ENCODE results near the gene LRP1B. TPM values are rescaled to one million over a fixed set of nuclear protein-coding genes. Genes with fewer than 3 reads are reported as not detected.
A peak's percentile ranks its signal among the peaks of the same experiment; 100 is the strongest.

Gene LRP1B
- polyA plus RNA-seq, 1 of the 3 experiments (the other 2 are of a cell fraction) = 0.28 TPM

DNA sequence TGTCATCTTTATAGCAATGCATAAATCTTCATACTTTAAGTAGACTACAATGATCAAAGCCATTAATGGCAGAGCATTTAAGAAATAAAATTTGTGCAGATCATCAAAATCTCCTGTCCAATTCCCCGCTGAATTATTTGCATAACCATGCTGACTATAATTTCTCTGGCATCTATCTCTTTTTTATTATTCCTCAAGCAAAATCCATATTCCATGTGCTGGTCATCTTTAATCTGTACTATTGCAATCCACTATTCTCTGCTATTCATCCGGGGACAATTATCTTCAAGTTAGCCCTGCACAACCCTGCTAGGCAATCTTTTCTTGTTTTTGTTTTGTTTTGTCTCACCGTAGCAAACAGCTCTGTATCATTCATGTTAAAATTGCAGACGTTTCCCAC, 1881.0 kb downstream of the LRP1B start:
- no peak for TF ChIP-seq FOXJ3 (CRISPR knock-in tag; IDR thresholded peaks at IDR 0.05)
- TF ChIP-seq NRF1 (IDR thresholded peaks at IDR 0.05; ENCODE audit: low read depth, low read length) = no peak
- no peak for TF ChIP-seq YY1 (IDR thresholded peaks at IDR 0.05; ENCODE audit: low read depth)
- Histone ChIP-seq H3K36me3 (replicated peaks in 1 of 2; ENCODE audit: control insufficient read depth in 1 of 2, insufficient read depth in 2 of 2, low read length in 1 of 2) (no peaks in the 10 kb centered on the region), H3K9me2 (no peaks in the 10 kb centered on the region), H3K27ac (ENCODE audit: low read depth in 2 of 2, low read length in 1 of 2) (no peak overlapping the region), H3K27me3 (ENCODE audit: insufficient read depth) (no peaks in the 10 kb centered on the region), H3K9ac (no peak overlapping the region), H3F3A (replicated peaks; ENCODE audit: insufficient read depth) (peaks cover 2% of the 10 kb centered on the region), H3K9me3 (no peaks in the 10 kb centered on the region), H2AFZ (ENCODE audit: low read depth) (no peak overlapping the region), H3K4me1 (ENCODE audit: control insufficient read depth in 1 of 2, insufficient read depth in 2 of 2, low read depth in 1 of 2, low read length in 1 of 2) (no peaks in the 10 kb centered on the region; a peak in 1 of 4 replicates), H3K4me3 (ENCODE audit: low read depth in 2 of 2, low read length in 1 of 2) (no peak overlapping the region), H4K20me1 (ENCODE audit: insufficient read depth) (no peaks in the 10 kb centered on the region), H3K4me2 (no peak overlapping the region), H3K79me2 (ENCODE audit: insufficient read depth) (no peaks in the 10 kb centered on the region)
- CTCF ChIA-PET = interaction anchor here (0.6 to 1.0 kb wide), 2 partner anchors 57 to 839 kb away, joined by 3 read pairs; no protein-coding TSS in a partner anchor
- POLR2A ChIA-PET = no interaction called here
- 68% methylated on average over 4 of the region's 4 CpGs for WGBS (ENCODE audit: low lambda C conversion rate)
- DNase-seq = no peak

DNA sequence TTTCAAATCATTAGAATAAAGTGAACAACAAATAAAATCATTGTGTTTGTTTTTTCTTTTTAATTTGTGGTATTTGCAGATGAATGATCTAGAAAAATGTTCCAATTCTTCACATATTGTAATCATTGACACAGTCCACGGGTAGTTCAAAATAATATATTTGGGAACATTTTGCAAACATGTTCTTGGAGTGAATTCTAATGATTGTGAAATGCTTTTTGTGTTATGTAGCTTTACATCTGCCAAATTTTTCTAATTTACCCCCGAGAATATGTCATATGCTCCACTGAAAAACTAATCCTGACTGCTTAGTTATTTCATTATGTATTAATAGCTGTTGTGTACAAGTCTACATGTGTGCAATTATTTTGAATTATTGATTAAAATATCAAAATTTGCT, 1882.2 kb downstream of the LRP1B start:
- 61% methylated on average over 2 of the region's 2 CpGs for WGBS (ENCODE audit: low lambda C conversion rate)
- H3K27ac ChIP-seq (ENCODE audit: low read depth in 2 of 2, low read length in 1 of 2) = no peak overlapping the region
- no peaks in the 10 kb centered on the region for H3K27me3 ChIP-seq (ENCODE audit: insufficient read depth)
- no peaks in the 10 kb centered on the region for H3K9me2 ChIP-seq
- no peak overlapping the region for H3K9ac ChIP-seq
- no peak for TF ChIP-seq FOXJ3 (CRISPR knock-in tag; IDR thresholded peaks at IDR 0.05)
- TF ChIP-seq, protein P1, sequence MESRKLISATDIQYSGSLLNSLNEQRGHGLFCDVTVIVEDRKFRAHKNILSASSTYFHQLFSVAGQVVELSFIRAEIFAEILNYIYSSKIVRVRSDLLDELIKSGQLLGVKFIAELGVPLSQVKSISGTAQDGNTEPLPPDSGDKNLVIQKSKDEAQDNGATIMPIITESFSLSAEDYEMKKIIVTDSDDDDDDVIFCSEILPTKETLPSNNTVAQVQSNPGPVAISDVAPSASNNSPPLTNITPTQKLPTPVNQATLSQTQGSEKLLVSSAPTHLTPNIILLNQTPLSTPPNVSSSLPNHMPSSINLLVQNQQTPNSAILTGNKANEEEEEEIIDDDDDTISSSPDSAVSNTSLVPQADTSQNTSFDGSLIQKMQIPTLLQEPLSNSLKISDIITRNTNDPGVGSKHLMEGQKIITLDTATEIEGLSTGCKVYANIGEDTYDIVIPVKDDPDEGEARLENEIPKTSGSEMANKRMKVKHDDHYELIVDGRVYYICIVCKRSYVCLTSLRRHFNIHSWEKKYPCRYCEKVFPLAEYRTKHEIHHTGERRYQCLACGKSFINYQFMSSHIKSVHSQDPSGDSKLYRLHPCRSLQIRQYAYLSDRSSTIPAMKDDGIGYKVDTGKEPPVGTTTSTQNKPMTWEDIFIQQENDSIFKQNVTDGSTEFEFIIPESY (IDR thresholded peaks at IDR 0.05; ENCODE audit: borderline replicate concordance, low read depth) = no peak
- TF ChIP-seq, protein P2, sequence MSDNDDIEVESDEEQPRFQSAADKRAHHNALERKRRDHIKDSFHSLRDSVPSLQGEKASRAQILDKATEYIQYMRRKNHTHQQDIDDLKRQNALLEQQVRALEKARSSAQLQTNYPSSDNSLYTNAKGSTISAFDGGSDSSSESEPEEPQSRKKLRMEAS (IDR thresholded peaks at IDR 0.05; ENCODE audit: low read depth) = no peak
- no peaks in the 10 kb centered on the region for H3K36me3 ChIP-seq (replicated peaks in 1 of 2; ENCODE audit: control insufficient read depth in 1 of 2, insufficient read depth in 2 of 2, low read length in 1 of 2)
- no peaks in the 10 kb centered on the region for H3K9me3 ChIP-seq
- no peak overlapping the region for H3K4me2 ChIP-seq
- CTCF ChIA-PET = interaction anchor here (0.6 kb wide), 1 partner anchor 32 kb away, joined by 3 read pairs; no protein-coding TSS in a partner anchor
- H3K4me3 ChIP-seq (ENCODE audit: low read depth in 2 of 2, low read length in 1 of 2) = no peak overlapping the region
- H2AFZ ChIP-seq (ENCODE audit: low read depth) = no peak overlapping the region
- H3F3A ChIP-seq (replicated peaks; ENCODE audit: insufficient read depth) = peaks cover 2% of the 10 kb centered on the region
- H4K20me1 ChIP-seq (ENCODE audit: insufficient read depth) = no peaks in the 10 kb centered on the region
- H3K4me1 ChIP-seq (ENCODE audit: control insufficient read depth in 1 of 2, insufficient read depth in 2 of 2, low read depth in 1 of 2, low read length in 1 of 2) = no peaks in the 10 kb centered on the region; a peak in 1 of 4 replicates
- POLR2A ChIA-PET = no interaction called here
- DNase-seq = no peak
- no peaks in the 10 kb centered on the region for H3K79me2 ChIP-seq (ENCODE audit: insufficient read depth)

DNA sequence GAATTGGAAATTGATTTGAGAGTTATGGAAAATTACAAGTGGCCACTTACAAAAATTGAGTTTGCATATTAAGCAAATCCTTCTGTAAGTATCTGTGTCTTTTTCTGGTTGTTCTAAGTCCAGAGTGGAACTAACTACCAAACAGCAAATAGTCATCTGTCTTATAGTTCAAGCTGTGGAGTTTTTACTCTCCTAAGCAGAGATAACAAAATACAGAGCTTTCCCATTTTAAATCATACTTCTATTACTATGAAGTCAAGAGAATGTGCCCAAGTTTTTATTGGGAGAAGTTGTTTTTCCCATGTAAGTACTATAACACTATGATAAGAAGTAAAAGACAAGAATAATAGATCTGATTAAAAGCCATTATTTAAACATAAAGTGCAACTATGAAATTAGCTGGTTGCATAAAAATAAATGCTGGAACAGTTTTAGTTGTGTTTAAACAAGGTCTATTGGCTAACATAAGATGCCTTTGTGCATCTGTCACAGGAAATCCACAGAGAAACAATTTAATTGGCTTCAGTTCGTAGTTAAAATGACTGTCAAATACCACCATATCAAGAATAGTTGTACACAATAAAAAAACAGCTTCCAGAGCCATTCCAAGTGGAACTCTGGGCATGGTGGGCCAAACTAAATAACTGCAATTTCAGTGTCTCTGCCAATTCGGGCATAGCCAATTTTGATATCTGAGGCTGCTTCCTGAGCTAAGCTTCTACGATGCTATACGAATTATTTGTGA, 1883.2 kb downstream of the LRP1B start:
- H3K9me3 ChIP-seq = no peaks in the 10 kb centered on the region
- H3K4me1 ChIP-seq (ENCODE audit: control insufficient read depth in 1 of 2, insufficient read depth in 2 of 2, low read depth in 1 of 2, low read length in 1 of 2) = no peaks in the 10 kb centered on the region
- no peaks in the 10 kb centered on the region for H3K79me2 ChIP-seq (ENCODE audit: insufficient read depth)
- H3K36me3 ChIP-seq (replicated peaks in 1 of 2; ENCODE audit: control insufficient read depth in 1 of 2, insufficient read depth in 2 of 2, low read length in 1 of 2) = no peaks in the 10 kb centered on the region
- no peaks in the 10 kb centered on the region for H3K27me3 ChIP-seq (ENCODE audit: insufficient read depth)
- H4K20me1 ChIP-seq (ENCODE audit: insufficient read depth) = no peaks in the 10 kb centered on the region
- ChIA-PET CTCF (interaction anchor here (1.2 kb wide), 1 partner anchor 17 kb away, joined by 3 read pairs; no protein-coding TSS in a partner anchor), POLR2A (no interaction called here)
- H3K27ac ChIP-seq (ENCODE audit: low read depth in 2 of 2, low read length in 1 of 2) = no peak overlapping the region
- DNase-seq = no peak
- no peak overlapping the region for H3K4me3 ChIP-seq (ENCODE audit: low read depth in 2 of 2, low read length in 1 of 2)
- H3K9me2 ChIP-seq = no peaks in the 10 kb centered on the region
- peak overlapping the region; percentile 41; the same call in 1 of the 2 replicates for H2AFZ ChIP-seq (ENCODE audit: low read depth)
- H3F3A ChIP-seq (replicated peaks; ENCODE audit: insufficient read depth) = peaks cover 2% of the 10 kb centered on the region
- H3K9ac ChIP-seq = no peak overlapping the region
- no peak for TF ChIP-seq TAF1 (IDR thresholded peaks at IDR 0.05; ENCODE audit: borderline replicate concordance, low read depth, low read length)
- TF ChIP-seq RCOR1 (IDR thresholded peaks at IDR 0.05; ENCODE audit: low read length) = no peak
- TF ChIP-seq RXRA (IDR thresholded peaks at IDR 0.05; ENCODE audit: borderline replicate concordance, low read depth) = no peak
- TF ChIP-seq, protein P3, sequence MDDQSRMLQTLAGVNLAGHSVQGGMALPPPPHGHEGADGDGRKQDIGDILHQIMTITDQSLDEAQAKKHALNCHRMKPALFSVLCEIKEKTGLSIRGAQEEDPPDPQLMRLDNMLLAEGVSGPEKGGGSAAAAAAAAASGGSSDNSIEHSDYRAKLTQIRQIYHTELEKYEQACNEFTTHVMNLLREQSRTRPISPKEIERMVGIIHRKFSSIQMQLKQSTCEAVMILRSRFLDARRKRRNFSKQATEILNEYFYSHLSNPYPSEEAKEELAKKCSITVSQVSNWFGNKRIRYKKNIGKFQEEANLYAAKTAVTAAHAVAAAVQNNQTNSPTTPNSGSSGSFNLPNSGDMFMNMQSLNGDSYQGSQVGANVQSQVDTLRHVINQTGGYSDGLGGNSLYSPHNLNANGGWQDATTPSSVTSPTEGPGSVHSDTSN (IDR thresholded peaks at IDR 0.05) = no peak
- 81% methylated on average over 4 of the region's 4 CpGs for WGBS (ENCODE audit: low lambda C conversion rate)
- no peak overlapping the region for H3K4me2 ChIP-seq
